HepG2 (cell line): Measurements from ENCODE around the gene BORCS5. TPM values are rescaled to one million over a fixed set of nuclear protein-coding genes. Genes with fewer than 3 reads are reported as not detected.
A peak's percentile ranks its signal among the peaks of the same experiment; 100 is the strongest.

Experiments
- BHLHE40 ChIP-seq: IDR thresholded peaks from 2 replicates; pipeline ENCODE4 v1.6.1; 2011; ENCODE audit warnings: low read length, improper control_type of control experiment
- BORCS8-MEF2B ChIP-seq: sonication (generic); formaldehyde crosslinking; IDR thresholded peaks from 2 replicates; pipeline ENCODE4 v1.8.0; 2022; ENCODE audit warnings: mild to moderate bottlenecking, missing genetic modification reagents
- HNRNPL ChIP-seq: fragments of 200-400 bp; formaldehyde crosslinking; IDR thresholded peaks from 2 replicates; pipeline ENCODE4 v1.6.1; 2017; ENCODE audit warnings: mild to moderate bottlenecking, low read depth, low read length
- HOXD1 ChIP-seq: sonication (generic); formaldehyde crosslinking; IDR thresholded peaks from 2 replicates; pipeline ENCODE4 v1.5.0; 2020; ENCODE audit warnings: missing genetic modification reagents
- KDM3A ChIP-seq: IDR thresholded peaks from 2 replicates; pipeline ENCODE4 v1.6.1; 2018; ENCODE audit warnings: low read depth, missing compliant biosample characterization
- KLF13 ChIP-seq: sonication (generic); formaldehyde crosslinking; IDR thresholded peaks from 2 replicates; pipeline ENCODE4 v1.4.0; 2020; ENCODE audit warnings: mild to moderate bottlenecking, missing genetic modification reagents
- SMAD3 ChIP-seq: sonication (generic); formaldehyde crosslinking; IDR thresholded peaks from 2 replicates; pipeline ENCODE4 v1.4.0; 2020; ENCODE audit warnings: missing genetic modification reagents
- SOX6 ChIP-seq, 2 experiments: fragments of 450-650 bp in 1 of 2; sonication (generic) in 1 of 2; formaldehyde crosslinking in 1 of 2; IDR thresholded peaks; 2 replicates each; pipeline versions ENCODE4 v1.4.0 to v1.6.1; 2017 to 2020; ENCODE audit warnings: antibody characterized with exemption in 1 of 2, mild to moderate bottlenecking in 1 of 2, missing genetic modification reagents in 1 of 2
- TEAD3 ChIP-seq: optimal IDR thresholded peaks from 2 replicates; pipeline ENCODE3; 2016; ENCODE audit warnings: borderline replicate concordance
- ZKSCAN5 ChIP-seq: sonication (generic); formaldehyde crosslinking; IDR thresholded peaks from 2 replicates; pipeline ENCODE4 v1.5.1; 2020; ENCODE audit warnings: mild to moderate bottlenecking, missing genetic modification reagents
- ZNF407 ChIP-seq: sonication (generic); formaldehyde crosslinking; IDR thresholded peaks from one replicate; pipeline ENCODE4 v1.5.1; 2020; ENCODE audit warnings: mild to moderate bottlenecking, missing genetic modification reagents; ENCODE audit errors: not compliant biosample characterization
- ZNF431 ChIP-seq: sonication (generic); formaldehyde crosslinking; IDR thresholded peaks from 2 replicates; pipeline ENCODE4 v1.9.0; 2022; ENCODE audit warnings: missing genetic modification reagents, low read depth, mild to moderate bottlenecking, borderline replicate concordance
- ZNF570 ChIP-seq: sonication (generic); formaldehyde crosslinking; IDR thresholded peaks from 2 replicates; pipeline ENCODE4 v1.4.0; 2020; ENCODE audit warnings: mild to moderate bottlenecking, missing genetic modification reagents, borderline replicate concordance
- ZNF660 ChIP-seq: sonication (generic); formaldehyde crosslinking; IDR thresholded peaks from 2 replicates; pipeline ENCODE4 v1.5.1; 2020; ENCODE audit warnings: mild to moderate bottlenecking, low read depth, missing genetic modification reagents, borderline replicate concordance
- ZNF678 ChIP-seq: sonication (generic); formaldehyde crosslinking; IDR thresholded peaks from 2 replicates; pipeline ENCODE4 v1.4.0; 2020; ENCODE audit warnings: mild to moderate bottlenecking, missing genetic modification reagents
- polyA plus RNA-seq, 8 experiments: library from polyadenylated mRNA; depleted of rRNA in 3 of 8; stranded (reverse) in 7 of 8; unstranded in 1 of 8; fragments of >200 nt; fragmentation: Illumina TruSeq in 4 of 8; extraction: Trizol in 4 of 8; gene quantifications; 2 replicates each; pipeline versions ENCODE4 v1.2.1 to v1.2.3, GENCODE V29; 2011 to 2016; ENCODE audit warnings: low read depth in 4 of 8, missing spikeins in 1 of 8, mixed read lengths in 1 of 8; ENCODE audit not compliant: insufficient read depth in 1 of 8
- total RNA-seq, 5 experiments: library from RNA; depleted of rRNA; stranded (reverse); fragments of >200 nt; fragmentation: Illumina TruSeq; extraction: Trizol; gene quantifications; 2 replicates each; pipeline ENCODE4 v1.2.3, GENCODE V29; 2016; ENCODE audit warnings: low read depth in 1 of 5
- TF ChIP-seq, protein P1 (sequence below): sonication (generic); formaldehyde crosslinking; IDR thresholded peaks from 2 replicates; pipeline ENCODE4 v1.4.0; 2020; ENCODE audit warnings: missing genetic modification reagents

The BORCS5 gene
- total and polyA plus RNA-seq, 2 of the 13 experiments (the other 11 are each of a cell fraction or from before 2014, with no cell fraction given) = 3.9 to 4.7 TPM

DNA sequence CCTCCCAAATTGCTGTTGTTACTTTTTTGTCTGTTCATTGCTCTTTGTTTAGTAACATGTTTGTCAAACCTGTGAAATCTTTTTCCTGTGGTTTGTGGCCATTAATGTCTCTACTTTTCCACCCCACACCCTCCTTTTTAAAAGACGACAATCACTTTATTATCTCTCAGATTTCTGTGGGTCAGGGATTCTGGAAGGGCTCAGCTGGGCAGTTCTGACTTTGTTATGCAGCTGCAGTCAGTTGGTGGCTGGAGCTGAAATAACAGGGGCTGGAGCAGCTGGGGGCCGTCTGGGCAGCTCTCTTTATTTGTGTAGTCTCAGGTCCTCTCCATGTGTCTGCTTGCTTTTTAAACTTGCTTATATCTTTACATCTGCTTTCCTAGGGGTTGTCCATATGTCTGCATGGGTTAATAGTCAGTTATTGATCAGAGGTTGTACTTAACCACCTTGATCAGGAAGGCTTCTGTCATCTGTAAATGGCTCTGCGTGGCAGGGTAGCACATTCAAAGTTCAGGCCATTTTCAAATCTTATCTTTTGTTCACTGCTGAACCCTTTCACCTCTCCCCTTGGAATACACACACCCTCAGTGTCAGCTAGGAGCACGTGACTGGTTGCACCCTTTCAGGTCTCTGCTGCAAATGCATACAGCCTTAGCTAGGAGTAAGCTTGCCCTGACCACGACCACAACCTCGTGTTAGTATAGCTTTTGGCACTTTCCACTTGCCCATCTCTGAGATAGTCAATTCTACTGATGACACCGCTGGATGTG lies 27.9 kb downstream of the BORCS5 start (continued):
- TF ChIP-seq ZNF407 (CRISPR knock-in tag) = no peak
- no peak for TF ChIP-seq HOXD1
- TF ChIP-seq SOX6 (IDR thresholded peaks at IDR 0.05) = no peak
- peak; percentile 94 for TF ChIP-seq SOX6 (CRISPR knock-in tag; IDR thresholded peaks at IDR 0.05)
- peak; percentile 81 for TF ChIP-seq BHLHE40
- TF ChIP-seq HNRNPL = no peak
- peak; percentile 70 for TF ChIP-seq TEAD3 (CRISPR knock-in tag)
- no peak for TF ChIP-seq KDM3A (CRISPR knock-in tag)
- TF ChIP-seq ZKSCAN5 (CRISPR knock-in tag) = no peak
- no peak for TF ChIP-seq ZNF431 (CRISPR knock-in tag)
- TF ChIP-seq, protein P1, sequence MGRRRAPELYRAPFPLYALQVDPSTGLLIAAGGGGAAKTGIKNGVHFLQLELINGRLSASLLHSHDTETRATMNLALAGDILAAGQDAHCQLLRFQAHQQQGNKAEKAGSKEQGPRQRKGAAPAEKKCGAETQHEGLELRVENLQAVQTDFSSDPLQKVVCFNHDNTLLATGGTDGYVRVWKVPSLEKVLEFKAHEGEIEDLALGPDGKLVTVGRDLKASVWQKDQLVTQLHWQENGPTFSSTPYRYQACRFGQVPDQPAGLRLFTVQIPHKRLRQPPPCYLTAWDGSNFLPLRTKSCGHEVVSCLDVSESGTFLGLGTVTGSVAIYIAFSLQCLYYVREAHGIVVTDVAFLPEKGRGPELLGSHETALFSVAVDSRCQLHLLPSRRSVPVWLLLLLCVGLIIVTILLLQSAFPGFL (CRISPR knock-in tag) = no peak
- TF ChIP-seq ZNF678 (CRISPR knock-in tag) = no peak
- TF ChIP-seq BORCS8-MEF2B (CRISPR knock-in tag) = peak; percentile 41; the same call in 1 of the 2 replicates
- TF ChIP-seq SMAD3 (CRISPR knock-in tag) = no peak
- no peak for TF ChIP-seq ZNF570 (CRISPR knock-in tag)
- TF ChIP-seq KLF13 = no peak
- no peak for TF ChIP-seq ZNF660 (CRISPR knock-in tag)
